Caco-2 (cell line): ENCODE measurements around the gene INTS7. TPM values are rescaled to one million over a fixed set of nuclear protein-coding genes. Genes with fewer than 3 reads are reported as not detected.

Experiments used
- BruUV-seq: library from RNA; stranded (reverse); fragments of 400-500 nt; replicated peaks from 2 replicates; lab custom pipeline; 2021; lab: Mats Ljungman, UMichigan
- CTCF ChIA-PET: fragments of 300-600 bp; sonication (Branson Sonifier 250); formaldehyde crosslinking; loops from one replicate; lab custom pipeline; 2022; ENCODE audit warnings: antibody characterized with exemption; lab: Charles Lee
- POLR2A ChIA-PET: fragments of 300-600 bp; sonication (Branson Sonifier 250); formaldehyde crosslinking; loops from one replicate; lab custom pipeline; 2022; ENCODE audit warnings: antibody characterized with exemption; lab: Charles Lee
- DNase-seq, 2 experiments: peaks; one replicate each; pipeline versions ENCODE4 v3.0.0 to v3.0.0-alpha.2; 2020 to 2022
- H3K27me3 ChIP-seq: replicated peaks from 2 replicates; pipeline ENCODE4 v1.6.0; 2011; ENCODE audit warnings: low read length; ENCODE audit not compliant: control insufficient read depth, insufficient read depth
- H3K36me3 ChIP-seq: 2 replicates; pipeline ENCODE4 v1.5.1; 2011; ENCODE audit warnings: low read length; ENCODE audit not compliant: control insufficient read depth, insufficient read depth
- H3K4me1 ChIP-seq: fragments of 250-450 bp; sonication (Bioruptor Pico); 2 replicates; pipeline ENCODE4 v1.5.1; 2020; ENCODE audit warnings: mild to moderate bottlenecking
- H3K4me3 ChIP-seq: 2 replicates; pipeline ENCODE4 v1.5.1; 2011; ENCODE audit warnings: low read depth, mild to moderate bottlenecking, control low read depth, low read length
- H3K9me3 ChIP-seq: fragments of 250-450 bp; sonication (Bioruptor Pico); 2 replicates; pipeline ENCODE4 v1.5.1; 2020; ENCODE audit warnings: mild to moderate bottlenecking, moderate library complexity
- H3K27ac Mint-ChIP-seq: one replicate; pipeline ENCODE4 v1.8.0; 2022; ENCODE audit warnings: mixed read lengths; ENCODE audit not compliant: unreplicated experiment
- H3K27me3 Mint-ChIP-seq: one replicate; pipeline ENCODE4 v1.8.0; 2022; ENCODE audit warnings: mixed read lengths; ENCODE audit not compliant: insufficient read depth, unreplicated experiment
- H3K36me3 Mint-ChIP-seq: one replicate; pipeline ENCODE4 v1.8.0; 2022; ENCODE audit warnings: mild to moderate bottlenecking, mixed read lengths; ENCODE audit not compliant: insufficient read depth, unreplicated experiment
- H3K4me1 Mint-ChIP-seq: one replicate; pipeline ENCODE4 v1.8.0; 2022; ENCODE audit warnings: low read depth, mixed read lengths; ENCODE audit not compliant: unreplicated experiment
- H3K4me3 Mint-ChIP-seq: one replicate; pipeline ENCODE4 v1.8.0; 2022; ENCODE audit warnings: mild to moderate bottlenecking, moderate library complexity, mixed read lengths; ENCODE audit not compliant: unreplicated experiment
- H3K9me3 Mint-ChIP-seq: one replicate; pipeline ENCODE4 v1.8.0; 2022; ENCODE audit warnings: mixed read lengths; ENCODE audit not compliant: unreplicated experiment
- CTCF ChIP-seq, 2 experiments: fragments of 200-600 bp in 1 of 2; IDR thresholded peaks; 1 replicate in 1 of 2; 2 replicates in 1 of 2; pipeline versions ENCODE4 v1.5.1 to v1.8.0; 2011 to 2022; ENCODE audit warnings: antibody characterized with exemption in 1 of 2, control low read depth in 1 of 2, inconsistent platforms in 1 of 2, low read depth in 1 of 2, low read length in 1 of 2, mild to moderate bottlenecking in 1 of 2, moderate library complexity in 1 of 2; ENCODE audit not compliant: insufficient read depth in 1 of 2, severe bottlenecking in 1 of 2, unreplicated experiment in 1 of 2
- intact Hi-C: fragments of 100-400 bp; cut with micrococcal nuclease; formaldehyde crosslinking; loops from one replicate; pipeline ENCODE4 v1.10.0; 2022; ENCODE audit not compliant: unreplicated experiment
- total RNA-seq: library from RNA; stranded (reverse); gene quantifications from 2 replicates; pipeline ENCODE4 v1.2.3, GENCODE V29; 2022

INTS7 gene
- total RNA-seq, 1 experiment from 2014 or later, result 31.9 TPM

DNA sequence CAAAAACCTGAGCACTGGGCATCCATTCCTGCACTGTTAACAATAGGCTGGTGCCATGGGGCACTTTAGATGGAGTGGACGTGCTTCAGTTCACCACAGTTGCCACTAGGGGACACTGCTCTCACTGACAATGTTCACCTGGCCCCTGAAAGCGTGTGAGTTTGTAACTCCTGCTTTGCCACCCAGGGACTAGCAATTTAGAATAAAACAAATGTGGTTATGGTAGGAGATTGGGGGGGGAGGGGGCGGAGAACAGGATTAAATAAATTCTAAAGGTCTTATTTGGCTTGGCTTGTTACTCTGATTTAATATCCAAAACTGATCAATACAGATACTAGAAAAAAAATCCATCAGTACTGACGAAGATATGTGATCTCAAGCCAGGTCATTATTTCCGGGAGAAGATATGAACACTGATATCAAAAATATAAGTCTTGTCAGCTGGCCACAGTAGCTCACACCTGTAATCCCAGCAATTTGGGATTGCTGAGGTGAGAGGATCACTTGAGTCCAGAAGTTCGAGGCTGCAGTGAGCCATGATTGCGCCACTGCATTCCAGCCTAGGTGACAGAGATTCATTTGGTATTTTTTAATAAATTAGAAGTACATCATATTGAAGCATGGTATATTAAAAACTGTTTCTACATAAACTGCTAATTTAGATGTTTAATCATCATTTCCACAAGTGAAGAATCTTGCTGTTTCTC lies 23.2 kb downstream of the INTS7 start:
- Histone ChIP-seq H3K4me1 (peaks cover 25% of the 10 kb centered on the region), H3K9me3 (no peaks in the 10 kb centered on the region), H3K4me3 (no peak overlapping the region), H3K27me3 (no peaks in the 10 kb centered on the region), H3K36me3 (no peaks in the 10 kb centered on the region)
- no peaks in the 10 kb centered on the region for H3K9me3 Mint-ChIP-seq
- H3K27ac Mint-ChIP-seq, result no peak overlapping the region
- intact Hi-C loops, result loop anchor here (1.0 kb wide), 2 partner anchors 23 to 332 kb away; partner anchors contain the start of genes DTL and INTS7
- H3K27me3 Mint-ChIP-seq, result no peaks in the 10 kb centered on the region
- peak; percentile 68 to 74 for DNase-seq
- ChIA-PET POLR2A (no interaction called here), CTCF (interaction anchor here (0.6 to 3.2 kb wide), 3 partner anchors 23 to 332 kb away, joined by 4 to 29 read pairs (median 4); partner anchors contain the start of genes DTL and INTS7)
- TF ChIP-seq CTCF (IDR thresholded peaks at IDR 0.05; ENCODE audit: insufficient read depth in 1 of 2, low read depth in 1 of 2, low read length in 1 of 2, severe bottlenecking in 1 of 2, unreplicated experiment in 1 of 2), result peak; percentile 88 to 94
- no TSS peak for BruUV-seq
- H3K4me3 Mint-ChIP-seq, result no peak overlapping the region
- peaks cover 38% of the 10 kb centered on the region for H3K36me3 Mint-ChIP-seq
- peaks cover 19% of the 10 kb centered on the region for H3K4me1 Mint-ChIP-seq

- Histone ChIP-seq H3K4me3 (no peak overlapping the region), H3K36me3 (no peaks in the 10 kb centered on the region), H3K4me1 (peaks cover 25% of the 10 kb centered on the region), H3K9me3 (no peaks in the 10 kb centered on the region), H3K27me3 (no peaks in the 10 kb centered on the region)
- Mint-ChIP-seq H3K27me3 (no peaks in the 10 kb centered on the region), H3K36me3 (peaks cover 33% of the 10 kb centered on the region), H3K4me1 (peaks cover 19% of the 10 kb centered on the region), H3K4me3 (no peak overlapping the region), H3K9me3 (no peaks in the 10 kb centered on the region), H3K27ac (no peak overlapping the region)
- BruUV-seq, result no TSS peak
- DNase-seq, result peak in 1 of 2 experiments; percentile 43
- intact Hi-C loops, result no loop called here
- TF ChIP-seq CTCF (IDR thresholded peaks at IDR 0.05; ENCODE audit: insufficient read depth in 1 of 2, low read depth in 1 of 2, low read length in 1 of 2, severe bottlenecking in 1 of 2, unreplicated experiment in 1 of 2), result no peak
- CTCF ChIA-PET, result interaction anchor here (1.0 to 1.6 kb wide), 4 partner anchors 19 to 330 kb away, joined by 3 to 49 read pairs (median 6); partner anchors contain the start of genes DTL and INTS7
- POLR2A ChIA-PET, result interaction anchor here (1.4 kb wide), 1 partner anchor 25 kb away, joined by 15 read pairs; the partner anchor contains the start of genes DTL and INTS7
These were observed 25.4 kb downstream of the INTS7 start for GRCh38 chr1:212010004-212010403.

DNA sequence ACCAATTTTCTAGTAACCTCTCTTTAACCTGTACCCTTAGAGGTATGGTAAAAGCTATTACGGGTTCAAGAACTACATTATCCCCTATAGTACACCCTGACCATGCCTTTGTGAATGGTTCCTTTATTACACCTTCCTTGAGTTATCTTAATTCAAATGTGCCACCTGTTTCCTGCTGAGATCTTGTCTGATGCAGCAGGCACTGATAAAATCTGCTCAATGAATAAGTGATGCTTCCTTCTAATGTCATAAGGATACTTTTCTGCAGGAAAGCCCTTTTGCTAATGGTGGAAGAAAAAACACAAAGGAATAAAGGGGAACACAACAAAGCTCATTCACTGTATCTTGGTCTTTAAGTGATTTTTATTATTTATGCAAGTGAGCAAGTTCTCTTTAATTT lies 25.8 kb downstream of the INTS7 start:
- Mint-ChIP-seq H3K9me3 (no peaks in the 10 kb centered on the region), H3K36me3 (peaks cover 28% of the 10 kb centered on the region), H3K27me3 (no peaks in the 10 kb centered on the region), H3K4me3 (no peak overlapping the region), H3K27ac (no peak overlapping the region), H3K4me1 (peaks cover 19% of the 10 kb centered on the region)
- DNase-seq, result no peak
- H3K27me3 ChIP-seq, result no peaks in the 10 kb centered on the region
- BruUV-seq, result no TSS peak
- POLR2A ChIA-PET, result interaction anchor here (1.4 kb wide), 1 partner anchor 26 kb away, joined by 15 read pairs; the partner anchor contains the start of genes DTL and INTS7
- H3K9me3 ChIP-seq, result no peaks in the 10 kb centered on the region
- no peak for TF ChIP-seq CTCF (IDR thresholded peaks at IDR 0.05; ENCODE audit: insufficient read depth in 1 of 2, low read depth in 1 of 2, low read length in 1 of 2, severe bottlenecking in 1 of 2, unreplicated experiment in 1 of 2)
- no peak overlapping the region for H3K4me3 ChIP-seq
- CTCF ChIA-PET, result interaction anchor here (1.0 to 1.6 kb wide), 4 partner anchors 19 to 329 kb away, joined by 3 to 49 read pairs (median 6); partner anchors contain the start of genes DTL and INTS7
- intact Hi-C loops, result no loop called here
- H3K36me3 ChIP-seq, result no peaks in the 10 kb centered on the region
- H3K4me1 ChIP-seq, result peaks cover 25% of the 10 kb centered on the region
